OCI-LY1 (cell line): ENCODE measurements around the gene MCFD2.

Experiments used
- H2AFZ ChIP-seq: fragments of 200-600 bp; sonication (generic), shearing (Covaris generic); 2 replicates; pipeline ENCODE4 v1.6.0; 2014; ENCODE audit warnings: antibody characterized with exemption, mild to moderate bottlenecking, low read length
- H3F3A ChIP-seq: fragments of 200-600 bp; sonication (generic), shearing (Covaris generic); 2 replicates; pipeline ENCODE4 v1.6.0; 2014; ENCODE audit warnings: mild to moderate bottlenecking, antibody characterized with exemption, low read length, moderate library complexity; ENCODE audit not compliant: insufficient read depth
- H3K27ac ChIP-seq: fragments of 200-600 bp; sonication (generic); 2 replicates; pipeline ENCODE4 v1.5.1; 2014; ENCODE audit warnings: low read length, mixed run types, mild to moderate bottlenecking, low read depth; ENCODE audit not compliant: poor library complexity, severe bottlenecking
- H3K27me3 ChIP-seq: fragments of 200-600 bp; sonication (generic); 2 replicates; pipeline ENCODE4 v1.6.0; 2014; ENCODE audit warnings: antibody characterized with exemption, mild to moderate bottlenecking, low read length, moderate library complexity; ENCODE audit not compliant: insufficient read depth
- H3K36me3 ChIP-seq: fragments of 200-600 bp; sonication (generic); 2 replicates; pipeline ENCODE4 v1.6.1; 2014; ENCODE audit warnings: mild to moderate bottlenecking, antibody characterized with exemption, low read length, moderate library complexity, mixed read lengths; ENCODE audit not compliant: insufficient read depth
- H3K4me1 ChIP-seq: fragments of 200-600 bp; sonication (generic); 2 replicates; pipeline ENCODE4 v1.5.1; 2014; ENCODE audit warnings: mild to moderate bottlenecking, low read length, moderate library complexity; ENCODE audit not compliant: insufficient read depth, severe bottlenecking
- H3K4me2 ChIP-seq: fragments of 200-600 bp; sonication (generic), shearing (Covaris generic); 2 replicates; pipeline ENCODE4 v1.6.1; 2014; ENCODE audit warnings: low read length
- H3K4me3 ChIP-seq: fragments of 200-600 bp; sonication (generic); 2 replicates; pipeline ENCODE4 v1.5.1; 2014; ENCODE audit warnings: low read length, low read depth, mild to moderate bottlenecking, mixed read lengths; ENCODE audit not compliant: poor library complexity, severe bottlenecking
- H3K79me2 ChIP-seq: fragments of 200-600 bp; shearing (Covaris generic); 2 replicates; pipeline ENCODE4 v1.6.1; 2016; ENCODE audit warnings: mixed run types, low read length, mixed read lengths; ENCODE audit not compliant: insufficient read depth
- H3K9ac ChIP-seq: fragments of 200-600 bp; sonication (generic), shearing (Covaris generic); 2 replicates; pipeline ENCODE4 v1.6.1; 2014; ENCODE audit warnings: mild to moderate bottlenecking, low read length, mixed read lengths
- H3K9me2 ChIP-seq: fragments of 200-600 bp; sonication (generic), shearing (Covaris generic); 2 replicates; pipeline ENCODE4 v1.6.1; 2014; ENCODE audit warnings: low read depth, mild to moderate bottlenecking, low read length, mixed read lengths
- H3K9me3 ChIP-seq: fragments of 200-600 bp; shearing (Covaris generic); 2 replicates; pipeline ENCODE4 v1.6.1; 2014; ENCODE audit warnings: low read length, mixed read lengths
- H4K20me1 ChIP-seq: fragments of 200-600 bp; sonication (generic), shearing (Covaris generic); 2 replicates; pipeline ENCODE4 v1.6.0; 2016; ENCODE audit warnings: mild to moderate bottlenecking, low read length; ENCODE audit not compliant: insufficient read depth
- CTCF ChIP-seq: fragments of 200-600 bp; sonication (generic), shearing (Covaris generic); IDR thresholded peaks from 2 replicates; pipeline ENCODE4 v1.5.1; 2017; ENCODE audit warnings: mild to moderate bottlenecking, antibody characterized with exemption, low read length, moderate library complexity, mixed read lengths
- EZH2 ChIP-seq: fragments of 200-600 bp; sonication (generic), shearing (Covaris generic); IDR thresholded peaks from 2 replicates; pipeline ENCODE4 v1.8.0; 2017; ENCODE audit warnings: borderline replicate concordance, mixed run types, mild to moderate bottlenecking, antibody characterized with exemption, low read length, moderate library complexity, mixed read lengths

Gene MCFD2

GRCh38 chr2:46954951-46955571, 39.5 kb upstream of the MCFD2 start:
- Histone ChIP-seq H3K4me2 (no peak overlapping the region), H3K9ac (no peak overlapping the region), H3K79me2 (no peaks in the 10 kb centered on the region), H3F3A (no peaks in the 10 kb centered on the region), H3K9me2 (no peaks in the 10 kb centered on the region), H3K9me3 (no peaks in the 10 kb centered on the region), H2AFZ (no peak overlapping the region), H3K27me3 (no peaks in the 10 kb centered on the region), H3K27ac (no peak overlapping the region), H3K4me3 (no peak overlapping the region), H3K4me1 (peaks cover 11% of the 10 kb centered on the region), H4K20me1 (no peaks in the 10 kb centered on the region), H3K36me3 (peaks cover 95% of the 10 kb centered on the region)
- TF ChIP-seq EZH2 (no peak), CTCF (no peak)

- Histone ChIP-seq H2AFZ (no peak overlapping the region), H3K9me3 (no peaks in the 10 kb centered on the region), H3K4me3 (no peak overlapping the region), H3K27ac (no peak overlapping the region), H3K9ac (no peak overlapping the region), H3K4me1 (peaks cover 40% of the 10 kb centered on the region), H3K36me3 (peaks cover 80% of the 10 kb centered on the region), H3K9me2 (no peaks in the 10 kb centered on the region), H3K4me2 (no peak overlapping the region), H3K79me2 (peaks cover 19% of the 10 kb centered on the region), H3K27me3 (no peaks in the 10 kb centered on the region), H3F3A (no peaks in the 10 kb centered on the region), H4K20me1 (no peaks in the 10 kb centered on the region)
- TF ChIP-seq EZH2 (no peak), CTCF (no peak)
Observed at GRCh38 chr2:46952171-46952570, 36.6 kb upstream of the MCFD2 start.

- TF ChIP-seq EZH2 (no peak), CTCF (no peak)
- Histone ChIP-seq H3K79me2 (peaks cover 26% of the 10 kb centered on the region), H3K9me3 (no peaks in the 10 kb centered on the region), H3K9ac (no peak overlapping the region), H3K27me3 (no peaks in the 10 kb centered on the region), H3K36me3 (peaks cover 77% of the 10 kb centered on the region), H3F3A (no peaks in the 10 kb centered on the region), H4K20me1 (no peaks in the 10 kb centered on the region), H3K4me2 (no peak overlapping the region), H3K9me2 (no peaks in the 10 kb centered on the region), H3K4me3 (no peak overlapping the region), H3K27ac (peak overlapping the region; percentile 23), H2AFZ (no peak overlapping the region), H3K4me1 (peaks cover 47% of the 10 kb centered on the region)
Observed at GRCh38 chr2:46951290-46952064, 35.9 kb upstream of the MCFD2 start.
